HCT116 (cell line): ENCODE results near the gene TADA2B. TPM values are rescaled to one million over a fixed set of nuclear protein-coding genes. Genes with fewer than 3 reads are reported as not detected.

Experiments used
- ATAC-seq: fragments of 200-7000 bp; cut with Tn5 transposase; 2 replicates; pipeline ENCODE4 v1.9.1; 2020; ENCODE audit warnings: mild to moderate bottlenecking, moderate library complexity
- BruUV-seq: library from RNA; stranded (reverse); fragments of 400-500 nt; replicated peaks from 2 replicates; lab custom pipeline; 2021; lab: Mats Ljungman, UMichigan
- CTCF ChIA-PET: fragments of 300-600 bp; sonication (Branson Sonifier 250); formaldehyde crosslinking; loops from one replicate; lab custom pipeline; 2021; ENCODE audit warnings: antibody characterized with exemption; lab: Charles Lee
- POLR2A ChIA-PET: fragments of 300-600, 350-600 bp; sonication (Branson Sonifier 250); formaldehyde crosslinking; loops from one replicate; lab custom pipeline; 2021; ENCODE audit warnings: antibody characterized with exemption; lab: Charles Lee
- RAD21 ChIA-PET, 2 experiments: fragments of 300-600 bp; sonication (Branson Sonifier 250); formaldehyde crosslinking; loops; one replicate each; lab custom pipeline; 2023; ENCODE audit warnings: low total read pairs in 2 of 2; ENCODE audit not compliant: uncharacterized antibody in 2 of 2, unreplicated experiment in 2 of 2, low non-redundant PET in 1 of 2; lab: Charles Lee
- DNase-seq: peaks from one replicate; pipeline ENCODE4 v3.0.0-alpha.2; 2010; ENCODE audit warnings: low read depth, low spot score
- H2AFZ ChIP-seq: fragments of 200-600 bp; shearing (Covaris generic), sonication (generic); 2 replicates; pipeline ENCODE4 v1.6.1; 2017; ENCODE audit warnings: low read depth, mixed run types, mixed read lengths, antibody characterized with exemption, low read length; ENCODE audit not compliant: poor library complexity, severe bottlenecking
- H3K27ac ChIP-seq: 2 replicates; pipeline ENCODE4 v1.5.1; 2012; ENCODE audit warnings: low read depth, low read length
- H3K27me3 ChIP-seq: fragments of 200-600 bp; sonication (generic); 2 replicates; pipeline ENCODE4 v1.6.1; 2016; ENCODE audit warnings: mixed run types, low read length, mixed read lengths; ENCODE audit not compliant: insufficient read depth
- H3K36me3 ChIP-seq, 2 experiments: fragments of 200-500 bp in 1 of 2; fragments of 200-600 bp in 1 of 2; sonication (Bioruptor generic) in 1 of 2; sonication (generic) in 1 of 2; 2 replicates each; pipeline versions ENCODE4 v1.5.1 to v1.6.1; 2014 to 2016; ENCODE audit warnings: low read length in 2 of 2, inconsistent platforms in 1 of 2, mixed read lengths in 1 of 2, mixed run types in 1 of 2; ENCODE audit not compliant: insufficient read depth in 2 of 2, control insufficient read depth in 1 of 2
- H3K4me1 ChIP-seq, 2 experiments: fragments of 200-600 bp in 1 of 2; sonication (generic) in 1 of 2; 2 replicates each; pipeline versions ENCODE4 v1.5.1 to v1.6.1; 2012 to 2017; ENCODE audit warnings: low read length in 2 of 2, inconsistent platforms in 1 of 2, mild to moderate bottlenecking in 1 of 2, mixed read lengths in 1 of 2, mixed run types in 1 of 2, moderate library complexity in 1 of 2; ENCODE audit not compliant: insufficient read depth in 2 of 2, control insufficient read depth in 1 of 2
- H3K4me2 ChIP-seq: fragments of 200-600 bp; sonication (generic); 2 replicates; pipeline ENCODE4 v1.6.1; 2017; ENCODE audit warnings: mixed run types, low read length, mixed read lengths
- H3K4me3 ChIP-seq, 2 experiments: fragments of 200-600 bp in 1 of 2; sonication (generic) in 1 of 2; replicated peaks in 1 of 2; 2 replicates each; pipeline ENCODE4 v1.5.1; 2011 to 2016; ENCODE audit warnings: low read length in 2 of 2, control low read depth in 1 of 2, low read depth in 1 of 2, mild to moderate bottlenecking in 1 of 2, mixed read lengths in 1 of 2, mixed run types in 1 of 2
- H3K79me2 ChIP-seq: fragments of 200-600 bp; sonication (generic); 2 replicates; pipeline ENCODE4 v1.6.1; 2017; ENCODE audit warnings: mild to moderate bottlenecking, mixed run types, low read length, moderate library complexity, mixed read lengths; ENCODE audit not compliant: insufficient read depth
- H3K9ac ChIP-seq: fragments of 200-600 bp; sonication (generic); 2 replicates; pipeline ENCODE4 v1.6.1; 2016; ENCODE audit warnings: low read length, mixed read lengths
- H3K9me2 ChIP-seq: fragments of 200-600 bp; sonication (generic), shearing (Covaris generic); 2 replicates; pipeline ENCODE4 v1.6.1; 2017; ENCODE audit warnings: mixed run types, mild to moderate bottlenecking, moderate library complexity; ENCODE audit not compliant: insufficient read depth
- H3K9me3 ChIP-seq, 2 experiments: fragments of 200-500 bp in 1 of 2; fragments of 200-600 bp in 1 of 2; sonication (Bioruptor generic) in 1 of 2; sonication (generic) in 1 of 2; 2 replicates each; pipeline ENCODE4 v1.6.1; 2014 to 2017; ENCODE audit warnings: low read length in 2 of 2, mixed read lengths in 2 of 2, inconsistent platforms in 1 of 2, low read depth in 1 of 2, mild to moderate bottlenecking in 1 of 2, mixed run types in 1 of 2, moderate library complexity in 1 of 2; ENCODE audit not compliant: control insufficient read depth in 1 of 2, insufficient read depth in 1 of 2
- H4K20me1 ChIP-seq: fragments of 200-600 bp; sonication (generic), shearing (Covaris generic); 2 replicates; pipeline ENCODE4 v1.6.1; 2017; ENCODE audit warnings: mixed run types, mild to moderate bottlenecking, moderate library complexity; ENCODE audit not compliant: insufficient read depth
- CTCF ChIP-seq, 3 experiments: fragments of 200-600 bp in 1 of 3; sonication (generic) in 1 of 3; IDR thresholded peaks in 2 of 3; conservative IDR thresholded peaks in 1 of 3; 2 replicates each; pipeline ENCODE4 v1.5.1; 2012 to 2017; ENCODE audit warnings: low read depth in 2 of 3, low read length in 2 of 3, antibody characterized with exemption in 1 of 3, borderline replicate concordance in 1 of 3, control low read depth in 1 of 3, mild to moderate bottlenecking in 1 of 3, mixed read lengths in 1 of 3, mixed run types in 1 of 3, moderate library complexity in 1 of 3; ENCODE audit not compliant: insufficient read depth in 1 of 3
- EGR1 ChIP-seq: IDR thresholded peaks from 2 replicates; pipeline ENCODE4 v1.6.1; 2012; ENCODE audit warnings: low read depth
- ELF1 ChIP-seq: IDR thresholded peaks from 2 replicates; pipeline ENCODE4 v1.6.1; 2012; ENCODE audit warnings: low read depth, borderline replicate concordance
- EZH2phosphoT487 ChIP-seq: fragments of 200-600 bp; IDR thresholded peaks from 2 replicates; pipeline ENCODE4 v1.6.1; 2018; ENCODE audit warnings: antibody characterized with exemption, borderline replicate concordance
- RAD21 ChIP-seq: IDR thresholded peaks from 2 replicates; pipeline ENCODE4 v1.6.1; 2012; ENCODE audit warnings: low read depth, mild to moderate bottlenecking
- SP1 ChIP-seq: IDR thresholded peaks from 2 replicates; pipeline ENCODE4 v1.6.1; 2012; ENCODE audit warnings: low read depth
- SRF ChIP-seq: IDR thresholded peaks from 2 replicates; pipeline ENCODE4 v1.6.1; 2012; ENCODE audit warnings: low read depth
- TCF7L2 ChIP-seq: IDR thresholded peaks from 2 replicates; pipeline ENCODE4 v1.7.0; 2011; ENCODE audit warnings: borderline replicate concordance, inconsistent platforms; ENCODE audit not compliant: insufficient read depth, insufficient read length; ENCODE audit errors: extremely low read depth
- YY1 ChIP-seq: IDR thresholded peaks from 2 replicates; pipeline ENCODE4 v1.6.1; 2011; ENCODE audit warnings: low read length, low read depth, moderate library complexity, mild to moderate bottlenecking; ENCODE audit not compliant: insufficient replicate concordance; ENCODE audit errors: extremely low read depth
- ZFX ChIP-seq: fragments of 450-650 bp; IDR thresholded peaks from 2 replicates; pipeline ENCODE4 v1.6.1; 2017
- intact Hi-C: fragments of 100-400 bp; cut with micrococcal nuclease; formaldehyde crosslinking; loops from 2 replicates; pipeline ENCODE4 v1.10.0; 2022
- total RNA-seq: library from RNA; stranded (reverse); gene quantifications from one replicate; pipeline ENCODE4 v1.2.1, GENCODE V29; 2021; ENCODE audit not compliant: unreplicated experiment

TADA2B gene
- total RNA-seq, 1 experiment from 2014 or later = 13.4 TPM

- H3K27me3 ChIP-seq = no peaks in the 10 kb centered on the region
- no peaks in the 10 kb centered on the region for H3K9me3 ChIP-seq
- H3K79me2 ChIP-seq = no peaks in the 10 kb centered on the region; the same call in 1 of the 2 replicates
- ATAC-seq (no peak), DNase-seq (no peak)
- H4K20me1 ChIP-seq = no peaks in the 10 kb centered on the region
- ChIA-PET RAD21 (no interaction called here), CTCF (no interaction called here), POLR2A (interaction anchor here (1.5 kb wide), 1 partner anchor 16 kb away, joined by 3 read pairs; no protein-coding TSS in a partner anchor)
- intact Hi-C loops = no loop called here
- H3K4me3 ChIP-seq = no peak overlapping the region
- BruUV-seq = no TSS peak
- H2AFZ ChIP-seq = no peak overlapping the region
- no peak overlapping the region for H3K27ac ChIP-seq
- no peak overlapping the region for H3K4me2 ChIP-seq
- peaks cover 0 to 11% of the 10 kb centered on the region in 2 experiments; a peak in 1 of 4 replicates for H3K4me1 ChIP-seq
- TF ChIP-seq ELF1 (no peak), RAD21 (no peak), YY1 (no peak), EZH2phosphoT487 (no peak), ZFX (no peak), EGR1 (no peak), SRF (no peak), SP1 (no peak), CTCF (IDR thresholded peaks at IDR 0.05 in 2 of 3, conservative IDR thresholded peaks at IDR 0.05 in 1 of 3; ENCODE audit: borderline replicate concordance in 1 of 3, insufficient read depth in 1 of 3, low read depth in 2 of 3, low read length in 2 of 3) (no peak), TCF7L2 (no peak)
- H3K9me2 ChIP-seq = no peaks in the 10 kb centered on the region
- peaks cover 13 to 39% of the 10 kb centered on the region in 2 experiments for H3K36me3 ChIP-seq
- H3K9ac ChIP-seq = no peak overlapping the region
Measured at GRCh38 chr4:7015383-7016035, 27.7 kb upstream of the TADA2B start.
